Stimulated activated CD8-positive, alpha-beta memory T cell treated with anti-CD3 and anti-CD28 coated beads, Interleukin-7, amount 100 ng/mL, for 1 hour (primary cell): ENCODE results near the gene RHOB.
"Not testable (repeated sequence)": the region's sequence is repeated elsewhere in the genome, so short reads cannot be mapped to it uniquely, and the experiment has no call there.

Experiments
- DNase-seq, 2 donors: peaks; one replicate each; pipeline ENCODE4 v3.0.0-alpha.2; 2020; ENCODE audit warnings: low read depth in 2 of 2

The RHOB gene

GRCh38 chr2:20453087-20453486, 6.2 kb downstream of the RHOB start:
- DNase-seq = no peak

GRCh38 chr2:20454036-20454981, 7.4 kb downstream of the RHOB start:
- DNase-seq = no peak

DNA sequence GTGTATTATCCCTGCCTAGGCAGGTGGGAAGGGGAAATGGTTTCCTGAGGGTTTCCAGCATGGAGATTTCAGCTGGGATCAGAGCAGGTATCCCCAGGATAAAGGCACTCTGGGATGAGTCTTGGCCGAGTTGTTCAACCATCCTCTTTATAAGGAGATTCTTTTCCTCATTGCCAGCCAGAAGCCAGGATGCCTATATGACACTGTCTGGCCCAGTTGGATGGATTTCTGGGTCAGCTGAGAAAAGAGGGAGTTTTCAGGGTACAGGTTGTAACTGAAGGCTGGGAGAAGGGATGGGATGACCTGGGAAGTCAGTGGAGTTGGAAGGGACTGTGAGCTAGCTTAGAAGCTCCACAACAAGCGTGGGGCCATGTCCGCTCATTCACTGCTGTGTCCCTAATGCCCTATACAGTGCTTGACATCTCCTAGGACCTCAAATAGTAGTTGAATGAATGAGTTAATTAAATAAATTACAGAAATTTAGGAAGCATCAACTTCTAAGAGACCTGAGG, 8.3 kb downstream of the RHOB start:
- DNase-seq = no peak

DNA sequence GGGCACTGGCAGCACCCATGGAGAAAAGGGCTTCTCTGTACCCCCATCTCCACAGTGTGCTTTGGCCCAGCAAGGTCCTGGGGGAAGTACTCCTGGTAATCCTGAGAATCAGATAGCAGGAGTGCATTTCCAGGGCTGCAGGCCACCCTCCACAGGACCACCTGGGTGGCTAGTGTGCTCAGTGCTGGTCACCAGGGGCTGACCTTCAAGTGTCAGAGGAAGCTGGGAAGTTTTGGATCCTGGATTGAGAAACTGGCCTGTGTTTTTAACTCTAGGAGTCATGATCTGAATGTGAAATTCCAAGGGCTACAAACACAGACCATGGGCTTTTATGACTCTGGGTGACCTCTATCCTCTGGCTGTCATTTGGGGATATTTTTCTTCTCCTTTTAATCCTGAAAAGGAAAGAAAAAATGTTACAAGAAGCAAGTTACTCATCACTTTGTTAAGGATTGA, 9.3 kb downstream of the RHOB start:
- DNase-seq = no peak

- no peak for DNase-seq
Observed at GRCh38 chr2:20456636-20457426, 10.0 kb downstream of the RHOB start.

DNA sequence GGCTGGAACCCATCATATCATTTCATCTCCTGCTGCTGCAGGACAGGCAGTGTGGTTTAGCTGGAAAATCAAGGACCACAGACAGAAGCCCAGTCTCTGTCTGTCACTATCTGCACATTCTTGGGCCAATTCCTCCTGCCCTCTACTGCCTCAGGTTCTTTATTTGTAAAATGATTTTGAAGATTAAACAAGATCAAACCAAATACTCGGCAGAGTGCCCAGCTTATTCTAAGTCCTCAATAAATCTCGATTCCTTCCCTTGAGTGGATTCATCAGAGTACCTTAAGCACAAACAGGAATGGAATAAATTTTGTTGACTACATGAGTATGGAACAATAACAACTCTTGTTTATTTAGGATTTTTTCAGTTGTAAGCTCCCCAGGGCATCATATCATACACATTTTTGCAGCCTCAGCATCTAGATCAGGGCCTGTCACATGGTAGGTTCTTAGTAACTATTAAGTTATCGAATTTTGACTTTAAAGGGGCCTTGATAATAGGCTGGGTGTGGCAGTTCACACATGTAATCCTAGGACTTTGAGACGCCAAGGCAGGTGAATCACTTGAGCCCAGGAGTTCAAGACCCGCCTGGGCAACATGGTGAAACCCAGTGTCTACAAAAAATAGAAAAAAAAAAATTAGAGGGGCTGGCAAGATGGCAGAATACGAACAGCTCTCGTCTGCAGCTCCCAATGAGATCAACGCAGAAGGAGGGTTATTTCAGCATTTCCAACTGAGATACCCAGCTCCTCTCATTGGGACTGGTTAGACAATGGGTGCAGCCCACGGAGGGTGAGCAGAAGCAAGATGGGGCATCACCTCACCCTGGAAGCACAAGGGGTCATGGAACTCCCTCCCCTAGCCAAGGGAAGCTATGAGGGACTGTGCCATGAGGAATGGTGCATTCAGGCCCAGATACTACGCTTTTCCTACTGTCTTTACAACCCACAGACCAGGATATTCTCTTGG, 11.1 kb downstream of the RHOB start:
- no peak for DNase-seq

DNA sequence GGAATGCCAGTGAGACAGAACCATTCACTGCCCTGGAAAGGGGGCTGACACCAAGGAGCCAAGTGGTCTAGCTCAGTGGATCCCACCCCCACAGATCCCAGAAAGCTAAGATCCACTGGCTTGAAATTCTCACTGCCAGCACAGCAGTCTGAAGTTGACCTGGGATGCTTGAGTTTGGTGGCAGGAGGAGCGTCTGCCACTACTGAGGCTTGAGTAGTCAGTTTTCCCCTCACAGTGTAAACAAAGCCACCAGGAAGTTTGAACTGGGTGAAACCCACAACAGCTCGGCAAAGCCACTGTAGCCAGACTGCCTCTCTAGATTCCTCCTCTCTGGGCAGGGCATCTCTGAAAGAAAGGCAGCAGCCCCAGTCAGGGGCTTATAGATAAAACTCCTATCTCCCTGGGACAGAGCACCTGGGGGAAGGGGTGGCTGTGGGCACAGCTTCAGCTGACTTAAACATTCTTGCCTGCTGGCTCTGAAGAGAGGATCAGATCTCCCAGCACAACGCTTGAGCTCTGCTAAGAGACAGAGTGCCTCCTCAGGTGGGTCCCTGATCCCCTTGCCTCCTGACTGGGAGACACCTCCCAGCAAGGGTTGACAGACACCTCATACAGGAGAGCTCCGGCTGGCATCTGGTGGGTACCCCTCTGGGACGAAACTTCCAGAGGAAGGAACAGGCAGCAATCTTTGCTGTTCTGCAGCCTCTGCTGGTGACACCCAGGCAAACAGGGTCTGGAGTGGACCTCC, 12.0 kb downstream of the RHOB start:
- DNase-seq = not testable (repeated sequence)

GRCh38 chr2:20465716-20466394, 19.0 kb downstream of the RHOB start:
- DNase-seq = no peak

DNA sequence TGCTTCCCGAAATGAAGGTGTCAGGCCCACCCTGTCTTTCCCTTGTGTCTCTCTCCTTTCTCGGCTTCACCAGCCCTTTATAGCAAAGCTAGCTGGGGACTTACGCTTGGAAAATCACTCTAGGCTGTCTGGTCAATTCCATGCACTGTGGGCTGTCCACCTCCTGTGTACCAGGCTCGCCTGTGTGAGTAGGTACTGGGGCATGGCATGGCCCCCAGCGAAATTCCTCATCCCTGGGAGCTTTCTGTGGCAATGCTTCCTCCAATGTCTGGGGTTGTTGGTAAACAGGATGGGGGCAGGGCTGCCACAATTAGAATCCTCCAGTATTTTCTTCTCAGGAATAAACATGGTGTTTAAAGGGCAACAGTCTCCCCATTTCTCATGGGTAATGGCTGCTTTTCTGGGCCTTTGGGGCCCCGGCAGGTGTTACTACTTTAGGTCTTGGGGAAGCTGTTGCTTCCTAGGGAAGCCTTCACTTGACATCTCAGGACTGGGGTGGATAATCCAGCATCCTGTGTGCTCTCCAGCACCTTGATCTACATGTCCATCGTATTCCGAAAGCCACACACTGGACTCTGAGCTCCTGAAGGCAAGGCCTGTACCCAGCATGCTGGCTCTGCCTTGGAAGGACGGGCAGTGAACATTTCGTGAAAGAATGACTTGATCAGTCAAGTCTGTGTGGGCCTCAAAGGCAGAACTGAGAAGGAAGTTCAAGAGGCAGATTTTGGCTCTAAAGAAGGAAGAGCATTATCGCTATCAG, 21.1 kb downstream of the RHOB start:
- DNase-seq = no peak

DNA sequence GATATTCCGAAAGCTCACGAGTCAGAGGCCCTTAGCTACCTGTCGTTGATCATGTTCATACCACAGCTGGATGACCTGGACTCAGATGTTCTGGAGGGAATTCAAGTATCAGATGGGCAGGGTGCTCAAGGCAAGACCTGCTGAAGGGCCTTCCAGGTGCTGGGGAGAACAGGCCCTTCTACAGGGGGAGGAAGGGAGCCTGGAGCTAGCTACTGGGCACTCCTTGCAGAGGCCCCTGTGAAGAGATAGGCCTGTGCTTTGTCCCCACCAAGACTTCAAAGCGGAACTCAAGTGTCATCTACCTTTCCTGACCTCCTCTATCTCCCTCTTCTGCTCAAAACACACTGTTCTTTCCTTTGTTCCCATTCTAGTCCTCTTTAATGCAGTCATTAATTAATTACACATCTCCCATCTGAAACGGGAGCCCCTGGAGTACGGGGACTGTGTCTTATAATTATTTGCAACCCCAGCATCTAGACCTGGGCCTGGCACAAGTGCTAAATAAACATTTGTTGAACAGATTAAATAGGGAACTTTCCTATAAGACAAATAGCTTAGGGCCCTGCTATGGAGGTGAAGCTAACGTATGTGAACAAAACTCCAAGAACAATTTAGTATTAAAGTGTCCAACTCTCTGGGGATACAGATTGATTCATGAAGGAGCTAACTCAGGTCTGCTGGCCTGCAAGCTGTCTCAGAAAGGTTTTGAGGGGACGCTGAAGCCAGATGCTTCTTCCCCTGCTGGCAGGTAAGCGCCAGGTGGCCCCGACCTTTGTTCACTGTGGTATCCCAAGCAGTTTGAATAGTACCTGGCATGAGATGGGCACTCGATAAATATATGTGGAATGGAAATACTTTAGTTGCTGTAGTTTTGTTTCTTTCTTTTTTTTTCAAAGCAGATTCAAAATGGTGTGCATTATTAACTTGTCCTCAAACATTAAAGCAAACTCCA, 22.0 kb downstream of the RHOB start:
- no peak for DNase-seq

- no peak for DNase-seq
Observed at GRCh38 chr2:20469595-20469994, 22.7 kb downstream of the RHOB start.

GRCh38 chr2:20470211-20470610, 23.3 kb downstream of the RHOB start:
- no peak for DNase-seq

DNA sequence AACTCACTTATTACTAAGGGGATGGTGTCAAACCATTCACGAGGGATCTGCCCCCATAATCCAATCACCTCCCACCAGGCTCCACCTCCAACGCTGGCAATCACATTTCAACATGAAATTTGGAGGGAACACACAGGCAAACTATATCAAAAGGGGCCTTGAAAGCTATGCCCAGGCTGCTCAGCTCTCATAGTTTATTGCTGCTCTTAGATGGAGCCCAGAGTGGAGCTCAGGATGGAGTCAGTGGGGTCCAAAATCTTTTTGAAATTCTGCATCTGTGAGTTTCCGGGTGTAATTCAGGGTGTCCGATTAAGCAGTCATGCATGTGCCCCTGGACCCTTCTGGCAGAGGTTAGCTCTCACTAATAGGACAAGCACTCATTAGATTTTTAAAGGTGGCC, 24.3 kb downstream of the RHOB start:
- no peak for DNase-seq

- DNase-seq = no peak
Observed at GRCh38 chr2:20471902-20472559, 25.2 kb downstream of the RHOB start.

DNA sequence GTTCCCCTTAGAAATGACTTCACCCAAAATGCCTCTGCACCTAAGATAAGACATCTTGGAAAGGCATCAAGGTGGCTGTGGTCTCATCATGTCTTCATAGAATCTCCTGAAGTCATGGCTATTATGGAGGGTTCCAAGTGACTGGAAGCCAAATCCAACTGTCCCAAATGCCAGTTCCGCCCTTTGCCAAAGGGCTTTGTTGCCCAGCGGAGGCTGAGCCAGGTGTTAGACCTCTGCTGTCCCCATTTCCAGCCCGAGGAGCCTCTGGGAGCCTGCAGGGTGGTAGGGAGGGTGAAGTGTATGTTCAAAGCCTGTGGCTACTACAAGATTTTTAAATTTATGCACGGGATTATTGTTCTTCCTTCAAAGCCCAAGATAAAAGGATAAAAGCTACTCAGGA, 25.7 kb downstream of the RHOB start:
- DNase-seq = no peak

DNA sequence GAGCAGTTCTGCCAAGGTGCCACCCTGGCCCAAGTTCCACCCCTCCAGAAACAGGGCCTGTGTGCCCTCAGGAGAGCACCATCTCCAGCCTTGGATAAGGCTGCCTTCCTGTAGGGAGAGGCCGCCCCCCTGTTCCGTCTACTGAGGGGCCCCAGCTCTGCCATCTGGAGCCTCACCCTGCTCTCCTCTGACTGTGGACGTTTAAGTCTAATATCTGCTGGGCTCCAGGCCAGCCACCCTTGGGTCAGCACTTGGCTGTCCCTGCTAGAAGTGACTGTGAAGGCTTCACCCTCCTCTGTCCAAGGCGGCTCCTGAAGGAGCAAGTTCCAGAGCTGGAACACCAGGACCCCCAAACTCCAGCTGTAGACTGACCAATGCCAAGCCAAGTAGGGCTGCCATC, 26.3 kb downstream of the RHOB start:
- DNase-seq = no peak

- DNase-seq = no peak
Observed at GRCh38 chr2:20474757-20475566, 28.1 kb downstream of the RHOB start.
